T47D (cell line): Measurements from ENCODE around the gene NRCAM.
"Not testable (repeated sequence)": the region's sequence is repeated elsewhere in the genome, so short reads cannot be mapped to it uniquely, and the experiment has no call there.

Experiments
- DNase-seq, 2 experiments: peaks; one replicate each; pipeline versions ENCODE4 v3.0.0 to v3.0.0-alpha.2; 2011 to 2012; ENCODE audit warnings: low read depth in 1 of 2, low spot score in 1 of 2
- JUND ChIP-seq: IDR thresholded peaks from 2 replicates; pipeline ENCODE4 v1.6.1; 2012; ENCODE audit warnings: low read depth
- in situ Hi-C: cut with HindIII; loops from 2 replicates; pipeline ENCODE4 v1.10.0; 2016; ENCODE audit warnings: low sequenced_read_pairs, low pct_unique_long_range_greater_than_20kb

Gene NRCAM

DNA sequence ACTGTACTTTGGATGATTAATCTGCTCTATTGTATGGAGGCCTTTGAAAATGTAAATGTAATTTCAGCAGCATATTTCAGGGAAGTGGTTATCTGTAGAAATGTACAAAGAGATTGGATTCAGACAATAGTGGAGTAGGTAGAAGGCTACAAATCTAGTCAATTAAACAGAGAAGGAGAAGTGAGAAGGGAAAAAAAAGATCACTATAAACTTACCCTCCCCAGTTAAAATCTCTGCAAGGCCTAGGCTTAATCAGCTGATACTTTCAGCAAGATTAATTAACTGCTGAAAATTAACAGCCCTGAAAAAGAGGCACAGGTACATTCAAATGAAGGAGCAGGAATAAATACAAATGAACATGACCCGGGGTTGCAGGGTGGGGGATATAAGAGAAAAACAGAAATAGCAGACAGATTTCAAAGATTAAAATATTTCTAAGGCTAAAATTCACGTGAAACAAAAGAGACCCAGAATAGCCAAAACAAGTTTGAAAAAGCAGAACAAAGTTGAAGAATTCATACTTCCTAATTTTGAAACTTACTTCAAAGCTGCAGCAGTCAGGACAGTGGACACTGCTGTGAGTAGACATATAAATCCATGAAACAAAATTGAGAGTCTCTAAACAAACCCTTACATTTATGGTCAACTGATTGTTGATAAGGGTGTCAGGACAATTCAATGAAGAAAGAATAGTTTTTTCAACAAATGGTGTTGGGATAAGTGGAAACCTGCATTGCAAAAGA is 96.0 kb downstream of the NRCAM start:
- TF ChIP-seq JUND, result no peak
- no peak for DNase-seq
- in situ Hi-C loops, result no loop called here

DNA sequence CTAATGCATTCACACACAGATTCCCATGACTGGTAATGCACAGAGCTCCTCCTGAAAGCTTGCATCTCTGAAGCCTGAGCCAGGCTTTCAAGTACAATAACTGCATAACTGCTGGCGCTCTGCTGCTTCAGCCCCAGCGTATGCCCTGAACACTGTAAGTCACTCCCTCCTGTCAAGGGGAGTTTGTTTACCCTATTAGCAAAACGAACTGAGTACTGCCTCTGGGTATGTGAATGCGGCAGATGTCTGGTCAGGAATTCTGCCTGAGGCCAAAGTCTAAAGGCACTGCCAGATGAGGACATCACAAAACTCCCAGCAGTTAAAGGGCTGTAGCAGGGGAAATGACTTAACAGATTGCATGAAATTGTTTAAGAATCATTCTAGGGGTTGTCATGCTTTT is 97.7 kb downstream of the NRCAM start:
- in situ Hi-C loops, result no loop called here
- peak in 1 of 2 experiments; percentile 54 for DNase-seq

GRCh38 chr7:108351729-108352131 is 104.5 kb downstream of the NRCAM start:
- in situ Hi-C loops, result no loop called here
- DNase-seq, result peak in 1 of 2 experiments; percentile 6
- TF ChIP-seq JUND, result no peak

More for the DNA sequence above, 97.7 kb downstream of the NRCAM start:
- no peak for TF ChIP-seq JUND

DNA sequence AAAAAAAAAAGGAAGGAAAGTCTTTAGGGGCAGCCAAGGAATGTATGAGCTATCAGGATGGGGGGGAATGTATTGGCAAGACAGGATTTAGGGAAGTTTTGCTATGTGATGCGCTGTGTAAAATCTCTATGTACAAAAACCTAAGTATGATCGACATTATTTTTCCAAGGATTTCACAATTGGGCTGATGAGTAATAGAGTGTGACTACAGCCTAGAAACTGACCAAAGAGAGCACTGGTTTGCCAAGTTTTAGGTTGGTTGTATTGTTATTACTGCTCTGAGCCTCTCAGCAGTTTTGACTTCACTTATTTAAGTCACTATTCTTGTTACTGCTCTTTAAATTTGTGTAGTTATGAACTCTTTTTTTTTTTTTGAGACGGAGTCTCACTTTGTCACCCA is 107.3 kb downstream of the NRCAM start:
- no peak for TF ChIP-seq JUND
- in situ Hi-C loops, result no loop called here
- no peak for DNase-seq

DNA sequence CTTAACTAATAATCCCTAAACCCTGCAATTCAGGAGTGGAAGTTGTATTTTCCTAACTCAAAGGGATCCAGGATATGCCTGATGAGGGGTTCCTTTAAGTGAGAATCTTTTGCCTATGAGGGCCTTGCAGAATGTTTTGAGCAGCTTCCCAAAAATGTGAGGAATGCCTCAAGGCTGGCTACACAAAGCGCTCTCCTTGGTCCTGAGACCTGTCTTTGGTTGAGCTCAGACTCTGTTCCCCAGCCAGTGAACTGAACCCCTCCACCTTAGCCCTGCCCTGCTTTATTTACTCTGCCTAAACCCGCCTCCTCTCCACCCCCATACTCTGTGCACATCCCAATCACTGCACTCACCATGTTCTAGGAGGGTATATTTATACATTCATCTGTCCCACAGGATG is 108.6 kb downstream of the NRCAM start:
- TF ChIP-seq JUND, result no peak
- in situ Hi-C loops, result no loop called here
- peak; percentile 11 to 65 for DNase-seq

DNA sequence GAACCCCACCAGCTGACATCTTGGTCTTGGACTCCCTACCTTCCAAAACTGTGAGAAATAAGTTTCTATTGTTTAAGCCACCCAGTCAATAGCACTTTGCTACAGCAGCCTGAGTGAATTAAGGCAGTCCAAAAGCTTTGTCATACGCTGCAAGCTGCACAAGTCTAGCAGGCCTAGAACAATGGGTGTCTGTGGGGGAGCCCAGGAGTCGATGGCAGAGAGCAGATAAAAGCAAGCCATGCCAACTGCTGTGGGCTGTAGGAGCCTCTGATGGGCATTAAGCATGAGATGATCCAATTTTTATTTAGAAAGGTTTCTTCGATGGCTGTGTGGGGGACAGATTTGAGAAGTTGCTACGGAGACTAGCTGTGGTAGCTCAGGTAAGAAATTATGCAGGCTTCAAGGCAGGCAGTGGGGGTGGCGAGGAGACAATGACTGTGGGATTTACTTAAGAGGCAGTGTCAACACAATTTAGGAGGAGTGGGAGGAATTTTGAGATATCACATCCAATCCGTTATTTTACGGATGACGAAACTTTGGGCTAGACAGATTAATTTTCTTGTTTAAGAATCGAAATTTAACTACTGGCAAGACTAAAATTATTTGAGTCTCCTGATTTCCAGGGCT is 110.4 kb downstream of the NRCAM start:
- TF ChIP-seq JUND, result no peak
- in situ Hi-C loops, result no loop called here
- no peak for DNase-seq

DNA sequence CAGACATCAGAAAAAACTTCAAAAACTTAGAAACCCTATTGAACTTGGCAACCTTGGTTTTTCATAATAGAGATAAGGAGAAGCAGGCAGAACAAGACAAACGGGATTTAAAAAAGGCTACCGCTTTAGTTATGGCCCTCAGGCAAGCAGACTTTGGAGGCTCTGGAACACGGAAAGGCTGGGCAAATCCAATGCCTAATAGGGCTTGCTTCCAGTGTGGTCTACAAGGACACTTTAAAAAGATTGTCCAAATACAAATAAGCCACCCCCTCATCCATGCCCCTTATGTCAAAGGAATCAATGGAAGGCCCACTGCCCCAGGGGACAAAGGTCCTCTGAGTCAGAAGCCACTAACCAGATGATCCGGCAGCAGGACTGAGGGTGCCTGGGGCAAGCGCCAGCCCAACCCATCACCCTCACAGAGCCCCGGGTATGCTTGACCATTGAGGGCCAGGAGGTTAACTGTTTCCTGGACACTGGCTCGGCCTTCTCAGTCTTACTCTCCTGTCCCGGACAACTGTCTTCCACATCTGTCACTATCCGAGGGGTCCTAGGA is 115.3 kb downstream of the NRCAM start:
- TF ChIP-seq JUND, result no peak
- in situ Hi-C loops, result no loop called here
- DNase-seq, result peak in 1 of 2 experiments; percentile 9

- DNase-seq, in situ Hi-C loops: not testable (repeated sequence)
Measured at GRCh38 chr7:108340406-108340805, 115.8 kb downstream of the NRCAM start.

DNA sequence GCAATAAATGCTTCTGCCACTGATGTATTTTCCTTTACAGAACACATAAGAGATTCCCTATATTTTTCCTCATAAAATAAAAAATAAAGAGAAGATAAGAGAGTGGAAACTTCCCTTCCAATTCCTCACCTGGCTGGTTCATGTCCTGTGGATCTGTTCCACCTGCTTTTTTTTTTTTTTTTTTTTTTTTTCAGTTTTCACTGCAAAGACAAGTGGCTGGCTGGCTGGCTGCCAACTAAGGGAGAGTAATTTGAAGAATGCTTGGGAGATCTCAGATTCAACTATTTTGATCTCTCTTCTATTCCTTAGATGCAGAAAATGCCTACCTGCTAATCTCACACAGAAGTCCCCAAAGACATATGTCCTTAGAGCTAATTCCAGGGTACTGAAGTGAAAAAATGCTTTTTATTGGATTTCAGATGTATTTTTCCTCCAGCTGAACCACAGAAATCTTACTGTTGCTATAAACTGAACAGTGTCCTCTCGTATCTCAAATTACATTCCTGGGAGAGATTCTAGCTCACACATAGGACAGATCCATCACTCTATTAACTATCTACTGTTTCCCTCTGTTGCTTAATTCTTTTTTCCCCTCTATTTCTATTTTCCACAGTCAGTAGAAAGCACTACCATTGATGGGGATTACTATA is 120.8 kb downstream of the NRCAM start:
- no peak for TF ChIP-seq JUND
- DNase-seq, result no peak
- in situ Hi-C loops, result no loop called here

DNA sequence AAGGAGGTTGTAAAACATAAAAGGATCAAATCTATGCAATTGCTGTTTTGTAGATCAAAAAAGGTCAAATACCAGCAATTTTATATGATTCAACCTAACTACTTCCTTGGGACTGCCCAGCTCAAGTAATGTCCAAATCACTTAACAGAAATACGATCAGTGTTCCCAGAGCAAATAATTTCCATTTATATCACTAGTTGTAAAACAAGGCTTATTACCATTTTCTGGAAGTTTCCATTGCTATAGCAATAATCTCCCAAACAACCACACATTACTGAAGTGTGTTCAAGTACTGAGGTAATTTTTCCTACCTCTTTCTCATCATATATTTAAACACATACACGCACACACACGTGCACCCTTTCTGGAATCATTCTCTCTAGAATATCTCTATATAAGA is 123.3 kb downstream of the NRCAM start:
- TF ChIP-seq JUND, result no peak
- DNase-seq, result no peak
- in situ Hi-C loops, result no loop called here

GRCh38 chr7:108331971-108332370 is 124.3 kb downstream of the NRCAM start:
- no peak for TF ChIP-seq JUND
- in situ Hi-C loops, result no loop called here
- DNase-seq, result no peak

DNA sequence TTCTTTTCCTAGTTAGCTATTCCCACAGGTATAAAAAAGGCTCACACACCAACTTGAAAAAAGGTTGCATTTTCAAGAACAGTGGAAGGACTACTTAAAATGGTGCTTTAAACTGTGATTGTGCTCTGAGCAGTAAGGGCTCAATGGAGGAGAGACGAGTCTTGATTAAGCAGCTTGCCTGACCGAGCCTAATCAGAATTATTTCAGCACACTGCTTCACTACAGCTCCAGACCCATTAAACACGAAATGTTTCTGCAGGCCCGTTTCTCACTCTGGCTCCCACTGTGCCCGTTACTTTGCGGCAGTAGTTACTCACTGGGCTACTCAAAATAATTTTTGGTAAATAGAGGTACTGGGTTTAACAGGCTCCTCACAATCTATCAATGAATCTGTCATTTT is 126.0 kb downstream of the NRCAM start:
- in situ Hi-C loops, result no loop called here
- no peak for TF ChIP-seq JUND
- no peak for DNase-seq

GRCh38 chr7:108329514-108329913 is 126.7 kb downstream of the NRCAM start:
- in situ Hi-C loops, result no loop called here
- no peak for DNase-seq
- TF ChIP-seq JUND, result no peak
